ENCODE measurements around the gene CCNY. TPM values are rescaled to one million over a fixed set of nuclear protein-coding genes. Genes with fewer than 3 reads are reported as not detected.

The CCNY gene
- total and polyA plus RNA-seq, 2 donors (not counting 1 experiment from before 2014, with no cell fraction given): 34.1 to 64.9 TPM

GRCh38 chr10:35577926-35578617, 241.8 kb downstream of the CCNY start:
- H3K9me3 Mint-ChIP-seq (ENCODE audit: insufficient read depth): no peaks in the 10 kb centered on the region
- ATAC-seq (ENCODE audit: low read depth): no peak
- H3K4me1 Mint-ChIP-seq: no peaks in the 10 kb centered on the region
- H3K4me3 ChIP-seq (ENCODE audit: control extremely low read depth in 1 of 5, extremely low read depth in 1 of 5, insufficient read depth in 1 of 5, low read depth in 2 of 5, low read length in 4 of 5): no peak overlapping the region
- intact Hi-C loops (cut with micrococcal nuclease): no loop called here
- no peak overlapping the region for H3K27ac Mint-ChIP-seq
- ChIA-PET POLR2A (no interaction called here), CTCF (no interaction called here)
- H3K4me2 ChIP-seq (replicated peaks; ENCODE audit: low read depth, low read length, poor library complexity, severe bottlenecking): no peak overlapping the region
- no peak overlapping the region for H2AFZ ChIP-seq (ENCODE audit: insufficient read depth, low read depth, low read length, poor library complexity, severe bottlenecking)
- no peak overlapping the region for H3K27ac ChIP-seq (ENCODE audit: low read length in 2 of 2)
- H3K9ac ChIP-seq (ENCODE audit: low read length): no peak overlapping the region
- no peaks in the 10 kb centered on the region for H3K4me1 ChIP-seq (ENCODE audit: control insufficient read depth in 2 of 2, insufficient read depth in 2 of 2, low read length in 2 of 2)
- peaks cover 0 to 3% (median 0%) of the 10 kb centered on the region in 4 experiments for H3K27me3 ChIP-seq (replicated peaks in 1 of 4; ENCODE audit: control extremely low read depth in 1 of 4, control insufficient read depth in 3 of 4, insufficient read depth in 4 of 4, low read length in 3 of 4)
- no peak for TF ChIP-seq CTCF (IDR thresholded peaks at IDR 0.05)
- no peak for TF ChIP-seq EZH2 (IDR thresholded peaks at IDR 0.05; ENCODE audit: borderline replicate concordance, insufficient read depth, low read depth, low read length, poor library complexity, severe bottlenecking)
- no peak for DNase-seq
- no peaks in the 10 kb centered on the region for H3K27me3 Mint-ChIP-seq
- H4K20me1 ChIP-seq (ENCODE audit: control insufficient read depth, insufficient read depth, low read length, poor library complexity, severe bottlenecking): no peaks in the 10 kb centered on the region
- no peaks in the 10 kb centered on the region for H3K36me3 ChIP-seq (replicated peaks in 1 of 2; ENCODE audit: control extremely low read depth in 1 of 2, control insufficient read depth in 1 of 2, extremely low read depth in 1 of 2, insufficient read depth in 2 of 2, low read length in 1 of 2)
- H3K79me2 ChIP-seq (ENCODE audit: control insufficient read depth, insufficient read depth, low read length): no peaks in the 10 kb centered on the region
- WGBS (ENCODE audit: insufficient coverage): 90% methylated on average over 4 of the region's 7 CpGs
- H3K4me3 Mint-ChIP-seq: no peak overlapping the region
- peaks cover 0 to 11% (median 0%) of the 10 kb centered on the region in 3 donors for H3K9me3 ChIP-seq (ENCODE audit: control extremely low read depth in 1 of 3, control insufficient read depth in 2 of 3, insufficient read depth in 1 of 3, low read length in 2 of 3)

DNA sequence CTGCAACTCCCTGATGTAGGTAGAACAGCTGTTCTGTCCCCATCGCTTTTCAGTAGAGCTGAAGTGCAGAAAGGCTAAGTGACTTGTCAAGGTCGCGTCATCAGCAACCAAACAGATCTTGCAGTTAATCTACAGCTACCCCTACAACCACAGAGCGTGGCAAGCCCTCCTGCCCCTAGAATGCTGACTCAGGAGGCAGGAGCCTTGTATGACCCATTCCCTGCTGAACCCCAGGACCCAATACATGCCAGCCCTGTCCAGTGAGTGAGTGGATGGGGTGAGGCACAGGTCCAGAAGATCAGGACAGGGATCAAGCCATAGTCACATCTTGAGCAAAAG, 242.3 kb downstream of the CCNY start:
- Mint-ChIP-seq H3K4me3 (no peak overlapping the region), H3K27ac (no peak overlapping the region), H3K27me3 (no peaks in the 10 kb centered on the region), H3K9me3 (ENCODE audit: insufficient read depth) (no peaks in the 10 kb centered on the region), H3K4me1 (no peaks in the 10 kb centered on the region)
- Histone ChIP-seq H3K79me2 (ENCODE audit: control insufficient read depth, insufficient read depth, low read length) (no peaks in the 10 kb centered on the region), H3K27me3 (replicated peaks in 1 of 4; ENCODE audit: control extremely low read depth in 1 of 4, control insufficient read depth in 3 of 4, insufficient read depth in 4 of 4, low read length in 3 of 4) (peaks cover 0 to 3% (median 0%) of the 10 kb centered on the region in 4 experiments), H4K20me1 (ENCODE audit: control insufficient read depth, insufficient read depth, low read length, poor library complexity, severe bottlenecking) (no peaks in the 10 kb centered on the region), H2AFZ (ENCODE audit: insufficient read depth, low read depth, low read length, poor library complexity, severe bottlenecking) (no peak overlapping the region), H3K9ac (ENCODE audit: low read length) (no peak overlapping the region), H3K4me2 (replicated peaks; ENCODE audit: low read depth, low read length, poor library complexity, severe bottlenecking) (no peak overlapping the region), H3K36me3 (replicated peaks in 1 of 2; ENCODE audit: control extremely low read depth in 1 of 2, control insufficient read depth in 1 of 2, extremely low read depth in 1 of 2, insufficient read depth in 2 of 2, low read length in 1 of 2) (no peaks in the 10 kb centered on the region), H3K27ac (ENCODE audit: low read length in 2 of 2) (no peak overlapping the region), H3K9me3 (ENCODE audit: control extremely low read depth in 1 of 3, control insufficient read depth in 2 of 3, insufficient read depth in 1 of 3, low read length in 2 of 3) (peaks cover 0 to 11% (median 0%) of the 10 kb centered on the region in 3 donors), H3K4me1 (ENCODE audit: control insufficient read depth in 2 of 2, insufficient read depth in 2 of 2, low read length in 2 of 2) (no peaks in the 10 kb centered on the region), H3K4me3 (ENCODE audit: control extremely low read depth in 1 of 5, extremely low read depth in 1 of 5, insufficient read depth in 1 of 5, low read depth in 2 of 5, low read length in 4 of 5) (no peak overlapping the region)
- CTCF ChIA-PET: interaction anchor here (1.3 kb wide), 1 partner anchor 16 kb away, joined by 4 read pairs; no protein-coding TSS in a partner anchor
- DNase-seq (no peak), ATAC-seq (ENCODE audit: low read depth) (no peak)
- intact Hi-C loops (cut with micrococcal nuclease): no loop called here
- TF ChIP-seq CTCF (IDR thresholded peaks at IDR 0.05) (no peak), EZH2 (IDR thresholded peaks at IDR 0.05; ENCODE audit: borderline replicate concordance, insufficient read depth, low read depth, low read length, poor library complexity, severe bottlenecking) (no peak)
- POLR2A ChIA-PET: no interaction called here
- 95% methylated on average over 3 of the region's 4 CpGs for WGBS (ENCODE audit: insufficient coverage)
